GM21526 (cell line): Measurements from ENCODE around the gene SESN1.

Experiments
- ATAC-seq: cut with Tn5 transposase; IDR thresholded peaks from one replicate; pipeline ENCODE4 v1.9.1; 2021; ENCODE audit warnings: moderate library complexity; ENCODE audit not compliant: unreplicated experiment, low FRiP score

Gene SESN1

GRCh38 chr6:108944707-108945680 is 149.7 kb downstream of the SESN1 start:
- ATAC-seq, result no peak

DNA sequence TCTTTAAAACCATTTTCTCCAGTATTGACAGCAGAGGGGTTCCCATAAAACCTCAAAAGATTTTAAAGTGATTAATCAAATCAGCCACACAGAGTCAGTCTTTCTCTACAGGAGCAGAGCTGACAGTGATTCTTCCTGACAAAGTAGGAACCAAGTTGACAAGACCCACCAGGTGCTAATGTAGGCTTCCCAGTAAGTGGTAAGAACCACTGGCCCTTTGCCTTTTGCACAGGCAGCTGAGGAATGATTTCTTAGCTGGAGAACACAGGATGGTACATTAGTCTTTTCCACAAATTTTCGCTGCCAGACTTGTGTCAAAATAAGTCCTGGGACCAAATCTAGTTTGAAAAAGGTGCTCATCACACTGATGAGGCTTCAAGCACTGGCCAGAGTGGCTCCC is 150.6 kb downstream of the SESN1 start:
- no peak for ATAC-seq

GRCh38 chr6:108942556-108943492 is 151.8 kb downstream of the SESN1 start:
- ATAC-seq, result no peak

DNA sequence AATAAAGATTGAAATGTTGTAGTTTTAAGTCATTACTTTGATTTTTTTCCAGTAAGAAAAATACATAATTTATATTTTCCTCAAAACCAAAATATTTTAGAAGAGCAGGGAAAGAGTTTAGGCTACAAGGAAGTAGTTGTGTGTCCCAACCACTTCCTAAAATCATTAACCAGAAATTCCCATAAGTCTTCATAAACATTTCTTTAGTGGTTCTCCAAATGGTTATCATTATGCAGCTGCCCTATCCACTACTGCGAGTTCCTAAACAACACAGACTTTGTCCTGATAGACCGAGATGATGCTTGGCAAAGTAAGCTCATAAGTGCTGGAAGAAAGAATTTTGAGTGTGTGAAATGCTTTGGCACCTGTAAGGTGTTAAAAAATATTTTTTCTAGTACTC is 152.8 kb downstream of the SESN1 start:
- ATAC-seq, result no peak

DNA sequence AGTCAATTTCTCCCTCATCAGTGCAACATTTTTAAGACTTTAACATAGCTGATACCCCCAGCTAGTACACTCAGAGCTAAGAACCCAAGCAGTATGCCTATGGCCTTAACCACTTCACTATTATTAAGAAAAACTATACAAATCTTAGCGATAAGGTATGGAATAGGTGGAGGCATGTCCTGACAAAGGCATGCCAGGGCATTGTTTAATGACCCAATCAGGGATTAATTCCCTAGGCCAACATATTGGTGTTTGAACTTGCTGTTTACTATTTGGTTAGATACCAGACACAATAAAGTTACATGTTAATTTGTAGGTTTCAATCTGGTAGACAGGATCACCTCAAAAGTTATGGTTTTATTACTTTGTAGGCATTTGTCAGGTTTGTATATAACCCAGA is 153.4 kb downstream of the SESN1 start:
- ATAC-seq, result no peak

- ATAC-seq, result no peak
These were observed 153.9 kb downstream of the SESN1 start for GRCh38 chr6:108940741-108941140.

DNA sequence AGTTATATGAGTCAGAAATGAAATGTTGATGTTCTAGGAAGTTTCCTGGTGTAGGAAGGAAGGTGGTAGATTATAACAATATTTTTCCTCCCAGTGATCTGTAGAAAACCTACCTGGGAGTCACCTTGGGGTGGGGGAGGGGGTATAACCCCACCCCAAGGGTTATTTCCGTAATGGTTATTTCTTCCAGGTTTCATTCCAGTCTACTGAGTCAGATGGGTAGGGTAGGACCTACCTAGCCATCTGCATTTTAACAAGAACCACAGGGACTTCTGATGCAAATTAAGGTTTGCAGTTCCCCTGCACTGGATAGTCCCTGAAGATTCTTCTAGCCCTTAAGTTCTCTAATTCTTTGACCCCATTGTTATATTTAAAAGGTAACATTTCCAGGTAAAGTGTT is 157.5 kb downstream of the SESN1 start:
- no peak for ATAC-seq
